Measurements from ENCODE around the gene PTPRN2.

DNA sequence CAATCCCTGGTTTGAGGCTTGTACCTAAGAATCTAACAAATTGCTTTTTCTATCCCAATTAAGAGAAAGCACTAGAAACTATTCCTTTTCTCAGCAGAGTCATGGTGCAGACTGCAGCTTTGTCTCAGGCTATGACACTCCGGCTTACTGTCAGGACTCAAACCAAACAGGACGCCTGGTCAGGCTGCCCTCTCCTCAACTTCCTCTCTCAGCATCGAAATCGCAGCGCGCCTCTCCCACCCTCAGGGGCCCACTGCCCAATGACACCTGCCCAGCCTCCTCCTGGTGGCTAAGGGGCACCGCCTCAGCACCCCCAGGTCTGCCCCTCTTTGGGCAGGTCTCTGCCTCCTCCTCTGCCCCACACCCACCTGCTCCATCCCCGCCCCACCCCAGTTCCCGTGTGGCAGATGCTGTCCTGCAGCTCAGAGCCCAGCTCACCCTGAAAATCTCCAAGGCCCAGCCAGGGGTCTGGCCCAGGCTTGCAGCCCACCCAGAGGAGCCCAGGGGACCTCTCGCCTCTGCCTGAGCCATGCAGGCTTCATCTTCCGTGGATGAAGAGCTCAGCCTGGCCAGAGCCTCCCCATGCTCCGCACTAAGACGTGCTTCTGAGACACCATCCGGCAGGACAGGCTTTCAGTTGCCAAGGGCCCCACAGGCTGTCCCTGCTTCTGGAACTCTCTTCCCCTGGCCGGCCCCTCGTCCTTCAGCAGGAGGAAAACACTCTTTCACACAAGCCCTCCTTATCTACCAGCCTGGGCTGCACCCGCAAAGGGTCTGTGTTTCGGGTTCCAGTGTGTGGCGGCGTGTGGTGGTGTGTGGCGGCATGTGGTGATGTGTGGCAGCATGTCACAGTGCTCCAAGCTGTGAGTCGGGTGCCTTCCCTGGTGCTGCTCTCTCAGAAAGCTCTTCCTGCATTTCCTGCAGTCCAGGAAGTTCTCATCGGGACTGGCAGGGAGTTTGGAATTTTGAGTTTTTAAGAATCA, 16.4 kb upstream of the PTPRN2 start:
- TF ChIP-seq, protein P1, sequence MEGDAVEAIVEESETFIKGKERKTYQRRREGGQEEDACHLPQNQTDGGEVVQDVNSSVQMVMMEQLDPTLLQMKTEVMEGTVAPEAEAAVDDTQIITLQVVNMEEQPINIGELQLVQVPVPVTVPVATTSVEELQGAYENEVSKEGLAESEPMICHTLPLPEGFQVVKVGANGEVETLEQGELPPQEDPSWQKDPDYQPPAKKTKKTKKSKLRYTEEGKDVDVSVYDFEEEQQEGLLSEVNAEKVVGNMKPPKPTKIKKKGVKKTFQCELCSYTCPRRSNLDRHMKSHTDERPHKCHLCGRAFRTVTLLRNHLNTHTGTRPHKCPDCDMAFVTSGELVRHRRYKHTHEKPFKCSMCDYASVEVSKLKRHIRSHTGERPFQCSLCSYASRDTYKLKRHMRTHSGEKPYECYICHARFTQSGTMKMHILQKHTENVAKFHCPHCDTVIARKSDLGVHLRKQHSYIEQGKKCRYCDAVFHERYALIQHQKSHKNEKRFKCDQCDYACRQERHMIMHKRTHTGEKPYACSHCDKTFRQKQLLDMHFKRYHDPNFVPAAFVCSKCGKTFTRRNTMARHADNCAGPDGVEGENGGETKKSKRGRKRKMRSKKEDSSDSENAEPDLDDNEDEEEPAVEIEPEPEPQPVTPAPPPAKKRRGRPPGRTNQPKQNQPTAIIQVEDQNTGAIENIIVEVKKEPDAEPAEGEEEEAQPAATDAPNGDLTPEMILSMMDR (IDR thresholded peaks at IDR 0.05) = no peak
- TF ChIP-seq EP300 (IDR thresholded peaks at IDR 0.05) = no peak
- TF ChIP-seq POLR2AphosphoS5 (IDR thresholded peaks at IDR 0.05) = no peak
